ENCODE data around the gene P2RX5. TPM values are rescaled to one million over a fixed set of nuclear protein-coding genes. Genes with fewer than 3 reads are reported as not detected.
A peak's percentile ranks its signal among the peaks of the same experiment; 100 is the strongest.

P2RX5 gene
- total and polyA plus RNA-seq, 2 donors (not counting 3 experiments of a cell fraction or from before 2014, with no cell fraction given), result 0.19 to 0.22 TPM

GRCh38 chr17:3656755-3657587 is 39.0 kb downstream of the P2RX5 start:
- no peaks in the 10 kb centered on the region for H3K9me1 ChIP-seq (replicated peaks; ENCODE audit: control insufficient read depth, extremely low read depth, insufficient read depth, low read length)
- H3K4me2 ChIP-seq (ENCODE audit: insufficient read depth, low read length), result no peak overlapping the region
- H3K9me3 ChIP-seq (replicated peaks; ENCODE audit: control insufficient read depth, insufficient read depth, low read length), result no peaks in the 10 kb centered on the region
- H4K20me1 ChIP-seq (replicated peaks; ENCODE audit: control insufficient read depth, extremely low read depth, insufficient read depth, low read length), result no peaks in the 10 kb centered on the region
- no peak for TF ChIP-seq CTCF (IDR thresholded peaks at IDR 0.05; ENCODE audit: extremely low read depth in 1 of 2, insufficient read depth in 1 of 2, low read depth in 1 of 2, low read length in 2 of 2)
- TF ChIP-seq GATA2 (IDR thresholded peaks at IDR 0.05; ENCODE audit: insufficient read depth, insufficient read length, low read depth, low read length), result no peak
- no peak for TF ChIP-seq POLR2AphosphoS5 (IDR thresholded peaks at IDR 0.05; ENCODE audit: insufficient read depth, low read depth, low read length)
- no peak for TF ChIP-seq JUN (IDR thresholded peaks at IDR 0.05; ENCODE audit: borderline replicate concordance, insufficient read depth, insufficient read length, low read depth)
- peak; percentile 18 for TF ChIP-seq POLR2A (IDR thresholded peaks at IDR 0.05; ENCODE audit: low read depth, low read length)
- no peak for FAIRE-seq
- ChIA-PET CTCF (interaction anchor here (1.2 kb wide), 1 partner anchor 54 kb away, joined by 3 read pairs; no protein-coding TSS in a partner anchor), POLR2A (interaction anchor here (4.2 kb wide), 1 partner anchor 11 kb away, joined by 17 read pairs; the partner anchor contains the start of genes EMC6 and TAX1BP3)
- intact Hi-C loops (cut with micrococcal nuclease), result no loop called here
- peaks cover 6% of the 10 kb centered on the region for H3K4me1 ChIP-seq (ENCODE audit: control insufficient read depth, extremely low read depth, insufficient read depth, low read length)
- H3K36me3 ChIP-seq (ENCODE audit: control insufficient read depth in 2 of 2, extremely low read depth in 1 of 2, insufficient read depth in 2 of 2, low read length in 2 of 2), result no peaks in the 10 kb centered on the region
- no peak overlapping the region for H3K9ac ChIP-seq (replicated peaks; ENCODE audit: extremely low read depth, insufficient read depth, low read length)
- no peak overlapping the region for H3K27ac ChIP-seq (ENCODE audit: insufficient read depth, low read depth, low read length)
- no TSS peak for BruUV-seq (replicated peaks)
- no peak for DNase-seq (ENCODE audit: low read depth, low spot score)
- H3K79me2 ChIP-seq (ENCODE audit: control insufficient read depth, insufficient read depth, low read length), result no peaks in the 10 kb centered on the region
- dilution Hi-C loops (cut with MboI; ENCODE audit: extremely low pct_ligation_motif_present, low sequenced_read_pairs), result no loop called here
- H2AFZ ChIP-seq (ENCODE audit: low read depth, low read length), result no peak overlapping the region
- no peak overlapping the region for H3K4me3 ChIP-seq (replicated peaks in 1 of 3; ENCODE audit: insufficient read depth in 1 of 3, low read depth in 1 of 3, low read length in 3 of 3)
- no peaks in the 10 kb centered on the region for H3K27me3 ChIP-seq (ENCODE audit: control insufficient read depth in 2 of 2, insufficient read depth in 2 of 2, low read length in 2 of 2)

Measured in endothelial cell of umbilical vein (primary cell).